Cardiac septum (tissue), 1 donor: ENCODE measurements around the gene CSGALNACT2. TPM values are rescaled to one million over a fixed set of nuclear protein-coding genes. Genes with fewer than 3 reads are reported as not detected.
"Not testable (repeated sequence)": the region's sequence is repeated elsewhere in the genome, so short reads cannot be mapped to it uniquely, and the experiment has no call there.

Source experiments
- DNase-seq: peaks from one replicate; pipeline ENCODE4 v3.0.0-alpha.2; 2020; ENCODE audit warnings: low spot score
- intact Hi-C: fragments of 100-400 bp; cut with DNase I; formaldehyde crosslinking; loops from one replicate; pipeline ENCODE4 v1.14.0; 2022
- total RNA-seq: library from RNA; stranded (reverse); fragmentation: NEBNext Ultra II Directional; extraction: Animal tissue kit (Norgen Biotek cat#: 25700); gene quantifications from one replicate; pipeline ENCODE4 v1.2.1, GENCODE V29; 2021
- donor health status: DM: no; HTN: no; CAD: no.

The CSGALNACT2 gene
- total RNA-seq, 1 donor from 2014 or later: 14.2 TPM

- no peak for DNase-seq
- intact Hi-C loops: loop anchor here (10.0 kb wide), 1 partner anchor 126 kb away; no protein-coding TSS in a partner anchor
Observed at GRCh38 chr10:43218951-43219837, 80.9 kb downstream of the CSGALNACT2 start.

- intact Hi-C loops: loop anchor here (10.0 kb wide), 1 partner anchor 125 kb away; no protein-coding TSS in a partner anchor
- DNase-seq: no peak
Observed at GRCh38 chr10:43219848-43220247, 81.6 kb downstream of the CSGALNACT2 start.

- DNase-seq, intact Hi-C loops: not testable (repeated sequence)
Observed at GRCh38 chr10:43220251-43220650, 82.0 kb downstream of the CSGALNACT2 start.

GRCh38 chr10:43220657-43221418 lies 82.6 kb downstream of the CSGALNACT2 start:
- intact Hi-C loops: no loop called here

GRCh38 chr10:43221419-43222209 lies 83.4 kb downstream of the CSGALNACT2 start:
- intact Hi-C loops: no loop called here
- peak; percentile 72 for DNase-seq

More at GRCh38 chr10:43220657-43221418, 82.6 kb downstream of the CSGALNACT2 start:
- DNase-seq: peak; percentile 67

GRCh38 chr10:43222210-43222720 lies 84.0 kb downstream of the CSGALNACT2 start:
- peak; percentile 51 for DNase-seq
- intact Hi-C loops: no loop called here

GRCh38 chr10:43223056-43223455 lies 84.8 kb downstream of the CSGALNACT2 start:
- no peak for DNase-seq

GRCh38 chr10:43224321-43224720 lies 86.1 kb downstream of the CSGALNACT2 start:
- no peak for DNase-seq
- intact Hi-C loops: no loop called here

More at GRCh38 chr10:43223056-43223455, 84.8 kb downstream of the CSGALNACT2 start:
- intact Hi-C loops: no loop called here

- peak; percentile 59 for DNase-seq
Observed at GRCh38 chr10:43225004-43225786, 87.0 kb downstream of the CSGALNACT2 start.

GRCh38 chr10:43225787-43226153 lies 87.5 kb downstream of the CSGALNACT2 start:
- intact Hi-C loops: no loop called here
- DNase-seq: peak; percentile 41

More at GRCh38 chr10:43225004-43225786, 87.0 kb downstream of the CSGALNACT2 start:
- intact Hi-C loops: no loop called here

GRCh38 chr10:43226441-43226840 lies 88.2 kb downstream of the CSGALNACT2 start:
- intact Hi-C loops: no loop called here
- peak; percentile 50 for DNase-seq

- DNase-seq: peak; percentile 61
- intact Hi-C loops: no loop called here
Observed at GRCh38 chr10:43226851-43227845, 88.9 kb downstream of the CSGALNACT2 start.

GRCh38 chr10:43227911-43228782 lies 89.9 kb downstream of the CSGALNACT2 start:
- DNase-seq: peak; percentile 59
- intact Hi-C loops: no loop called here

GRCh38 chr10:43228783-43229207 lies 90.5 kb downstream of the CSGALNACT2 start:
- peak; percentile 70 for DNase-seq
- intact Hi-C loops: no loop called here

- DNase-seq: peak; percentile 51
- intact Hi-C loops: no loop called here
Observed at GRCh38 chr10:43229208-43230061, 91.2 kb downstream of the CSGALNACT2 start.
